GM12891 (cell line): Measurements from ENCODE around the gene CXXC4.

Experiments
- PAX5 ChIP-seq: IDR thresholded peaks from 2 replicates; pipeline ENCODE4 v1.6.1; 2011; ENCODE audit warnings: low read length, moderate library complexity, mild to moderate bottlenecking; ENCODE audit not compliant: insufficient read depth, severe bottlenecking
- POLR2A ChIP-seq: IDR thresholded peaks from 2 replicates; pipeline ENCODE4 v1.6.1; 2011; ENCODE audit warnings: low read depth, low read length, control low read depth
- POLR2AphosphoS5 ChIP-seq: IDR thresholded peaks from 2 replicates; pipeline ENCODE4 v1.6.1; 2011; ENCODE audit warnings: low read depth, low read length, control low read depth
- POU2F2 ChIP-seq: IDR thresholded peaks from 2 replicates; pipeline ENCODE4 v1.6.1; 2011; ENCODE audit warnings: low read depth, mild to moderate bottlenecking, control low read depth, low read length, moderate library complexity
- SPI1 ChIP-seq: IDR thresholded peaks from 2 replicates; pipeline ENCODE4 v1.6.1; 2011; ENCODE audit warnings: low read depth, low read length, control low read depth
- TAF1 ChIP-seq: IDR thresholded peaks from 2 replicates; pipeline ENCODE4 v1.6.1; 2011; ENCODE audit warnings: low read depth, low read length, control low read depth

DNA sequence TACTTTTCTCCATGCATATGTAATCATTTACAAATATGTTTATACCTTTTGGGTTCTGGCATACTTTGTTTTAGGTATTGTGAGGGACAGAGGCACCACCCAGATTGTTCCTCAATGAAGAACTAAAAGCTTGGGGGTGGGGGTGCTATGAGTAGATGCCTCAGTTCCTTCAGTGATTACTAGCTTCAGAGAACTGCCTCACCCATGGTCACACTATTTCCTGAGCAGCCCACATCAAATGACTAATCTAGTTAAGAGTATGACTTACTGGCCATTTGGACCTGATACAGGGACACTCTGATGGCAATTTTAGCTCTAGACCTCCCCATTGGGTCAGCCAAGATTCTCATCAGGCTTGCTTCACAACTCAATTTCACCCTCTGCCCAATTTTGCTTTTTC is 22.2 kb upstream of the CXXC4 start:
- TF ChIP-seq POLR2A: no peak
- TF ChIP-seq TAF1: no peak
- TF ChIP-seq POLR2AphosphoS5: no peak
- no peak for TF ChIP-seq POU2F2
- TF ChIP-seq PAX5: no peak
- no peak for TF ChIP-seq SPI1
